Astrocyte (in vitro differentiated cells and primary cell): ENCODE results near the gene COL5A2.

Experiments used
- CTCF ChIP-seq: IDR thresholded peaks from 2 replicates; pipeline ENCODE4 v1.5.1; 2011; ENCODE audit warnings: low read depth, mild to moderate bottlenecking, inconsistent platforms, low read length, moderate library complexity; ENCODE audit not compliant: insufficient read depth
- EZH2 ChIP-seq: IDR thresholded peaks from 2 replicates; pipeline ENCODE4 v1.6.1; 2012; ENCODE audit warnings: mild to moderate bottlenecking, low read length, inconsistent platforms; ENCODE audit not compliant: insufficient read depth

GRCh38 chr2:189137519-189137918 is 42.0 kb downstream of the COL5A2 start:
- TF ChIP-seq CTCF (no peak), EZH2 (no peak)
